DOHH2 (cell line): ENCODE results near the gene SLC17A1.

Experiments used
- CTCF ChIP-seq: fragments of 200-600 bp; sonication (generic); IDR thresholded peaks from one replicate; pipeline ENCODE4 v1.5.1; 2014; ENCODE audit warnings: antibody characterized with exemption, mild to moderate bottlenecking, low read depth, low read length; ENCODE audit not compliant: poor library complexity, severe bottlenecking
- EZH2phosphoT487 ChIP-seq: fragments of 200-600 bp; sonication (generic); IDR thresholded peaks from 2 replicates; pipeline ENCODE4 v1.6.1; 2017; ENCODE audit warnings: borderline replicate concordance, mild to moderate bottlenecking, antibody characterized with exemption, low read length, moderate library complexity, mixed read lengths

GRCh38 chr6:25842526-25842925, 10.7 kb upstream of the SLC17A1 start:
- no peak for TF ChIP-seq CTCF
- no peak for TF ChIP-seq EZH2phosphoT487
